HepG2 (cell line): ENCODE results near the gene SLIT3. TPM values are rescaled to one million over a fixed set of nuclear protein-coding genes. Genes with fewer than 3 reads are reported as not detected.

Experiments
- HMG20A ChIP-seq: IDR thresholded peaks from 2 replicates; pipeline ENCODE4 v1.6.1; 2016; ENCODE audit warnings: borderline replicate concordance
- KAT8 ChIP-seq: IDR thresholded peaks from 2 replicates; pipeline ENCODE4 v1.6.1; 2016; ENCODE audit warnings: missing genetic modification reagents, missing compliant biosample characterization
- ZMAT3 ChIP-seq: sonication (generic); formaldehyde crosslinking; conservative IDR thresholded peaks from 2 replicates; pipeline ENCODE4 v1.7.0; 2021; ENCODE audit warnings: missing genetic modification reagents
- ZNF549 ChIP-seq: sonication (generic); formaldehyde crosslinking; IDR thresholded peaks from 2 replicates; pipeline ENCODE4 v1.5.0; 2020; ENCODE audit warnings: missing genetic modification reagents
- ZNF619 ChIP-seq: sonication (generic); formaldehyde crosslinking; IDR thresholded peaks from 2 replicates; pipeline ENCODE4 v1.4.0; 2020; ENCODE audit warnings: mild to moderate bottlenecking, missing genetic modification reagents
- ZNF891 ChIP-seq: sonication (generic); formaldehyde crosslinking; IDR thresholded peaks from 2 replicates; pipeline ENCODE4 v1.5.0; 2020; ENCODE audit warnings: mild to moderate bottlenecking, missing genetic modification reagents
- microRNA counts: library from miRNA; unstranded; fragments of <30 nt; microRNA quantifications from one replicate; lab custom pipeline; 2015
- microRNA-seq: library from miRNA; unstranded; fragments of <30 nt; microRNA quantifications from one replicate; pipeline ENCODE4, GENCODE V29; 2020
- polyA plus RNA-seq, 8 experiments: library from polyadenylated mRNA; depleted of rRNA in 3 of 8; stranded (reverse) in 7 of 8; unstranded in 1 of 8; fragments of >200 nt; fragmentation: Illumina TruSeq in 4 of 8; extraction: Trizol in 4 of 8; gene quantifications; 2 replicates each; pipeline versions ENCODE4 v1.2.1 to v1.2.3, GENCODE V29; 2011 to 2016; ENCODE audit warnings: low read depth in 4 of 8, missing spikeins in 1 of 8, mixed read lengths in 1 of 8; ENCODE audit not compliant: insufficient read depth in 1 of 8
- small RNA-seq, 3 experiments: library from RNA; depleted of rRNA; stranded (forward); fragments of <200 nt; gene quantifications; one replicate each; pipeline ENCODE3, GENCODE V24; 2012; ENCODE audit warnings: low read depth in 2 of 3, low replicate concordance in 1 of 3; ENCODE audit not compliant: insufficient read length in 3 of 3, insufficient read depth in 2 of 3
- total RNA-seq, 5 experiments: library from RNA; depleted of rRNA; stranded (reverse); fragments of >200 nt; fragmentation: Illumina TruSeq; extraction: Trizol; gene quantifications; 2 replicates each; pipeline ENCODE4 v1.2.3, GENCODE V29; 2016; ENCODE audit warnings: low read depth in 1 of 5

Gene SLIT3
- total and polyA plus RNA-seq, 2 of the 13 experiments (the other 11 are each of a cell fraction or from before 2014, with no cell fraction given) = not detected

DNA sequence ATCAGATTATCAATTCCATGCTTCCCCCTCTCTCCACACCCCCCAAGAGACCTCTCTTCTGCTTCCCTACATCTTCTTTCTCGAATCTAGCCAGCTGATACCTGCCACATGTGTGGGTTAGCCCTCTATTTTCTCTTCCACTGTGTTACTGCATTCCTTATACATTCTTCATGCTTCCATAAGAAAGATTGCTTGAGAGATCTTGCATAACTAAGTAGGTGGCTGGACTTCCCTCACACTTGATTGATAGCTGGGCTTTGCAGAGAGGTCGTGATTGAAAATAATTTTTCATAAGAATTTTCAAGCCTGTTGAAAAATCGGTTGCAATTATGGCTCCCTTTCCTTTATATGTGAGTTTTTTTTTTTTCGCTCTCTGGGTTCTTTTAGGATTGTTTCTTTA lies 688.8 kb downstream of the SLIT3 start (continued):
- TF ChIP-seq ZNF549 (CRISPR knock-in tag) (no peak), HMG20A (CRISPR knock-in tag) (no peak), ZMAT3 (no peak), KAT8 (no peak), ZNF891 (CRISPR knock-in tag) (no peak), ZNF619 (CRISPR knock-in tag) (no peak)
- TF ChIP-seq, all 625 proteins: peak for 0

MicroRNAs encoded within 50 kb of the gene (microRNA counts, 767-probe panel; counts per million panel counts)
- not detected for microRNA hsa-miR-585 (lab: Ali Mortazavi, UCI)

Small RNA genes lying within 50 kb of the gene (microRNA-seq; reads per million reads assigned to microRNA genes)
- gene MIR218-2 (not detected), gene MIR585 (not detected)

Small RNA genes lying within 50 kb of the gene (small RNA-seq; reads per million reads assigned to genes)
- gene MIR218-2 (0 reads per million in 3 experiments), gene MIR585 (0 reads per million in 3 experiments), gene RF00019 (0 reads per million in 3 experiments)
